Measurements from ENCODE around the gene RTN3.

Gene RTN3

GRCh38 chr11:63764679-63765647 is 83.7 kb downstream of the RTN3 start:
- no peak overlapping the region for H3K4me3 ChIP-seq (ENCODE audit: control insufficient read depth, low read depth, low read length)
- DNase-seq (ENCODE audit: low read depth), result peak; percentile 15
- TF ChIP-seq CTCF (conservative IDR thresholded peaks at IDR 0.05; ENCODE audit: control insufficient read depth, insufficient read depth, low read depth, low read length), result no peak

GRCh38 chr11:63765688-63766241 is 84.5 kb downstream of the RTN3 start:
- no peak for DNase-seq (ENCODE audit: low read depth)
- TF ChIP-seq CTCF (conservative IDR thresholded peaks at IDR 0.05; ENCODE audit: control insufficient read depth, insufficient read depth, low read depth, low read length), result no peak
- H3K4me3 ChIP-seq (ENCODE audit: control insufficient read depth, low read depth, low read length), result no peak overlapping the region

GRCh38 chr11:63766531-63767235 is 85.4 kb downstream of the RTN3 start:
- no peak for DNase-seq (ENCODE audit: low read depth)
- peak overlapping the region; percentile 83 for H3K4me3 ChIP-seq (ENCODE audit: control insufficient read depth, low read depth, low read length)
- TF ChIP-seq CTCF (conservative IDR thresholded peaks at IDR 0.05; ENCODE audit: control insufficient read depth, insufficient read depth, low read depth, low read length), result no peak

GRCh38 chr11:63767267-63767564 is 85.9 kb downstream of the RTN3 start:
- peak overlapping the region; percentile 83 for H3K4me3 ChIP-seq (ENCODE audit: control insufficient read depth, low read depth, low read length)
- no peak for DNase-seq (ENCODE audit: low read depth)
- TF ChIP-seq CTCF (conservative IDR thresholded peaks at IDR 0.05; ENCODE audit: control insufficient read depth, insufficient read depth, low read depth, low read length), result no peak

GRCh38 chr11:63767565-63768236 is 86.4 kb downstream of the RTN3 start:
- DNase-seq (ENCODE audit: low read depth), result peak; percentile 87
- H3K4me3 ChIP-seq (ENCODE audit: control insufficient read depth, low read depth, low read length), result peak overlapping the region; percentile 83
- no peak for TF ChIP-seq CTCF (conservative IDR thresholded peaks at IDR 0.05; ENCODE audit: control insufficient read depth, insufficient read depth, low read depth, low read length)

GRCh38 chr11:63768237-63769041 is 87.1 kb downstream of the RTN3 start, which contains the start of gene ZFTA:
Gene ZFTA, minus strand, starts transcription at chr11:63768775. Its CDS starts 153 bp downstream, at chr11:63768622.
- peak within 1 kb of the TSS; percentile 83 for H3K4me3 ChIP-seq (ENCODE audit: control insufficient read depth, low read depth, low read length)
- DNase-seq (ENCODE audit: low read depth), result peak; percentile 34
- no peak for TF ChIP-seq CTCF (conservative IDR thresholded peaks at IDR 0.05; ENCODE audit: control insufficient read depth, insufficient read depth, low read depth, low read length)
